Neural cell (in vitro differentiated cells): ENCODE results near the gene CADM1. TPM values are rescaled to one million over a fixed set of nuclear protein-coding genes. Genes with fewer than 3 reads are reported as not detected.

Source experiments
- H2AFZ ChIP-seq: fragments of 200-600, 300-800 bp; sonication (generic), shearing (Covaris generic); 2 replicates; pipeline ENCODE4 v1.6.0; 2014; ENCODE audit warnings: low read depth, mild to moderate bottlenecking, antibody characterized with exemption, low read length, moderate library complexity
- H3F3A ChIP-seq: fragments of 200-600 bp; shearing (Covaris generic); 2 replicates; pipeline ENCODE4 v1.6.1; 2016; ENCODE audit warnings: mild to moderate bottlenecking, moderate library complexity, mixed read lengths, antibody characterized with exemption, low read length; ENCODE audit not compliant: insufficient read depth, poor library complexity, severe bottlenecking
- H3K27ac ChIP-seq: fragments of 200-600, 300-800 bp; sonication (generic), shearing (Covaris generic); 2 replicates; pipeline ENCODE4 v1.5.1; 2014; ENCODE audit warnings: mild to moderate bottlenecking, low read length, moderate library complexity
- H3K27me3 ChIP-seq: fragments of 300-800, 200-600 bp; sonication (generic), shearing (Covaris generic); 2 replicates; pipeline ENCODE4 v1.6.0; 2014; ENCODE audit warnings: mild to moderate bottlenecking, low read depth, low read length, moderate library complexity; ENCODE audit not compliant: insufficient read depth
- H3K36me3 ChIP-seq: fragments of 300-800, 200-600 bp; sonication (generic), shearing (Covaris generic); 2 replicates; pipeline ENCODE4 v1.5.1; 2014; ENCODE audit warnings: mild to moderate bottlenecking, antibody characterized with exemption, low read length, moderate library complexity; ENCODE audit not compliant: insufficient read depth
- H3K4me2 ChIP-seq: fragments of 300-800, 200-600 bp; sonication (generic), shearing (Covaris generic); 2 replicates; pipeline ENCODE4 v1.6.0; 2014; ENCODE audit warnings: mild to moderate bottlenecking, low read length
- H3K4me3 ChIP-seq: fragments of 300-800, 200-600 bp; sonication (generic), shearing (Covaris generic); 2 replicates; pipeline ENCODE4 v1.5.1; 2014; ENCODE audit warnings: mild to moderate bottlenecking, low read length, moderate library complexity
- H3K79me2 ChIP-seq: fragments of 200-600 bp; shearing (Covaris generic); replicated peaks from 2 replicates; pipeline ENCODE4 v1.6.0; 2014; ENCODE audit warnings: mild to moderate bottlenecking, low read length, moderate library complexity; ENCODE audit not compliant: insufficient read depth
- H3K9ac ChIP-seq: fragments of 300-800, 200-600 bp; sonication (generic), shearing (Covaris generic); 2 replicates; pipeline ENCODE4 v1.6.1; 2016; ENCODE audit warnings: mild to moderate bottlenecking, low read length, mixed read lengths
- H3K9me2 ChIP-seq: fragments of 200-600 bp; shearing (Covaris generic); 2 replicates; pipeline ENCODE4 v1.6.1; 2016; ENCODE audit warnings: mild to moderate bottlenecking, low read length, mixed read lengths; ENCODE audit not compliant: insufficient read depth
- H3K9me3 ChIP-seq: fragments of 200-600, 300-800 bp; sonication (generic), shearing (Covaris generic); 2 replicates; pipeline ENCODE4 v1.6.1; 2016; ENCODE audit warnings: mild to moderate bottlenecking, mixed run types, low read length, moderate library complexity, mixed read lengths
- H4K20me1 ChIP-seq: fragments of 200-600 bp; shearing (Covaris generic); 2 replicates; pipeline ENCODE4 v1.6.1; 2016; ENCODE audit warnings: mild to moderate bottlenecking, mixed run types; ENCODE audit not compliant: insufficient read depth
- CTCF ChIP-seq: fragments of 450-650 bp; IDR thresholded peaks from 2 replicates; pipeline ENCODE4 v1.5.1; 2014; ENCODE audit warnings: antibody characterized with exemption, mild to moderate bottlenecking, moderate library complexity; ENCODE audit not compliant: poor library complexity, severe bottlenecking
- EP300 ChIP-seq: fragments of 450-650 bp; conservative IDR thresholded peaks from 2 replicates; pipeline ENCODE4 v1.6.1; 2014; ENCODE audit warnings: antibody characterized with exemption, mild to moderate bottlenecking, moderate library complexity; ENCODE audit not compliant: poor library complexity, severe bottlenecking
- EZH2 ChIP-seq: fragments of 200-600, 300-800 bp; shearing (Covaris generic), sonication (generic); IDR thresholded peaks from 2 replicates; pipeline ENCODE4 v1.6.1; 2014; ENCODE audit warnings: antibody characterized with exemption, low read length, borderline replicate concordance, mild to moderate bottlenecking; ENCODE audit not compliant: insufficient read depth, poor library complexity, severe bottlenecking
- MXI1 ChIP-seq: fragments of 450-650 bp; conservative IDR thresholded peaks from 2 replicates; pipeline ENCODE4 v1.6.1; 2014; ENCODE audit warnings: antibody characterized with exemption, mild to moderate bottlenecking; ENCODE audit not compliant: poor library complexity, severe bottlenecking
- POLR2AphosphoS5 ChIP-seq: IDR thresholded peaks from 2 replicates; pipeline ENCODE4 v1.6.1; 2012
- RAD21 ChIP-seq: fragments of 450-650 bp; conservative IDR thresholded peaks from 2 replicates; pipeline ENCODE4 v1.6.1; 2014; ENCODE audit warnings: antibody characterized with exemption, mild to moderate bottlenecking, moderate library complexity
- REST ChIP-seq: IDR thresholded peaks from 2 replicates; pipeline ENCODE4 v1.6.1; 2012; ENCODE audit warnings: borderline replicate concordance
- SMC3 ChIP-seq: fragments of 450-650 bp; conservative IDR thresholded peaks from 2 replicates; pipeline ENCODE4 v1.6.1; 2014; ENCODE audit warnings: antibody characterized with exemption, mild to moderate bottlenecking, moderate library complexity; ENCODE audit not compliant: poor library complexity
- TAF1 ChIP-seq: IDR thresholded peaks from 2 replicates; pipeline ENCODE4 v1.6.1; 2012; ENCODE audit warnings: low read depth
- polyA plus RNA-seq: library from polyadenylated mRNA; depleted of rRNA; stranded (reverse); fragments of >200 nt; gene quantifications from 2 replicates; pipeline ENCODE4 v1.2.3, GENCODE V29; 2014

CADM1 gene
- polyA plus RNA-seq, 1 donor from 2014 or later, result 92.1 TPM

DNA sequence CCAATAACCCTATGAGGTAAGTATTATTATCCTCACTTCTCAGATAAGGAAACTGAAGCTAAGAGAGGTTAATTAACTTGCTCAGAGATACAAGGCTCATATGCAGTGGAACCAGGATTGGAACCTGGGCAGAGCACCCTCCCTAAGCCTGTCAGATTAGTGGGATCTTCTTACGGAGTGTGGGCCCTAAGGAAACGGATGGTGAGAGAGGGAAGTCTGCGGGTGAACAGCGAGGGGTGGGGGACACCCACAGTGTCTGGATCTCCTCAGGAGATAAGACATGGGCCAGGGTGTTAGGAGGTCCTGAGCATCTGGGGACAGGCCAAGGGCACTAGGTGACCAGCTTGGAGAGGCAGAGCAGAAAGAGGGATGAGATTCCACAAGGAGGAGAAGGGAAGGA, 376.0 kb downstream of the CADM1 start:
- H3K27ac ChIP-seq, result no peak overlapping the region
- no peak overlapping the region for H3K4me3 ChIP-seq
- TF ChIP-seq RAD21, result no peak
- no peak for TF ChIP-seq TAF1
- no peak for TF ChIP-seq REST
- TF ChIP-seq MXI1, result no peak
- no peaks in the 10 kb centered on the region for H3K36me3 ChIP-seq
- no peaks in the 10 kb centered on the region for H3K9me2 ChIP-seq
- no peaks in the 10 kb centered on the region for H3K79me2 ChIP-seq
- no peak overlapping the region for H3K9ac ChIP-seq
- H3K9me3 ChIP-seq, result no peaks in the 10 kb centered on the region
- H3K4me2 ChIP-seq, result no peak overlapping the region
- H3F3A ChIP-seq, result no peaks in the 10 kb centered on the region
- H2AFZ ChIP-seq, result no peak overlapping the region
- H3K27me3 ChIP-seq, result peaks cover 4% of the 10 kb centered on the region
- no peaks in the 10 kb centered on the region for H4K20me1 ChIP-seq

DNA sequence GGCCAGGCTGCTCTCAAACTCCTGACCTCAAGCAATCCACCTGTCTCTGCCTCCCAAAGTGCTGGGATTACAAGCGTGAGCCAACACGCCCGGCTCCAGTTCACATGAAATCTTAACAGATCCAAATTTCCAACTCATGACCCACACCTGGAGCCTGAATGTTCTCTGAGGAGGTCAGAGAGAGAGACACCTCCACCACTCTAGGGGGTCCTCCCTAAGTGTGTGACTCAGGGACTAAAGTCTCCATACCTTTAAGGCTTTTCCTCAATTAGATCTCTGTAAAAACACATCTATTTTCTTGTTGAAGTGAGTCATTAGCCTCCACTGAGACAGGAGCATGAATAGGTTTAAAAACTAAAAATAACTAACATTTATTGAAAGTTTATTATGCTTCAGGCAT, 376.4 kb downstream of the CADM1 start:
- Histone ChIP-seq H3K36me3 (no peaks in the 10 kb centered on the region), H3K27me3 (peaks cover 8% of the 10 kb centered on the region), H3F3A (no peaks in the 10 kb centered on the region), H2AFZ (no peak overlapping the region), H3K4me3 (no peak overlapping the region), H3K9me3 (no peaks in the 10 kb centered on the region), H3K4me2 (no peak overlapping the region), H3K9me2 (no peaks in the 10 kb centered on the region), H4K20me1 (no peaks in the 10 kb centered on the region), H3K9ac (no peak overlapping the region), H3K27ac (no peak overlapping the region), H3K79me2 (no peaks in the 10 kb centered on the region)
- no peak for TF ChIP-seq EZH2
- TF ChIP-seq TAF1, result no peak
- no peak for TF ChIP-seq EP300
- no peak for TF ChIP-seq MXI1
- no peak for TF ChIP-seq SMC3
- TF ChIP-seq REST, result no peak
- no peak for TF ChIP-seq CTCF
- TF ChIP-seq POLR2AphosphoS5, result no peak
- no peak for TF ChIP-seq RAD21
